Stimulated activated naive CD8-positive, alpha-beta T cell treated with anti-CD3 and anti-CD28 coated beads, Interleukin-15, Interleukin-2, amounts not matched to agents 100 U/mL and 50 U/mL, for 24 hours (primary cell): Measurements from ENCODE around the gene MANEAL.
"Not testable (repeated sequence)": the region's sequence is repeated elsewhere in the genome, so short reads cannot be mapped to it uniquely, and the experiment has no call there.

ENCODE experiments used
- ATAC-seq: fragments of 150-1000 bp; cut with Tn5 transposase; one replicate; pipeline ENCODE4 v1.10.0; 2021
- DNase-seq: peaks from one replicate; pipeline ENCODE4 v3.0.0; 2021

The MANEAL gene

GRCh38 chr1:37793773-37794371 lies at the start of gene MANEAL:
MANEAL (plus strand) TSS chr1:37793847; CDS start chr1:37794183, 336 bp downstream.
- DNase-seq, result peak; percentile 45
- peak; percentile 73 for ATAC-seq

- DNase-seq, result no peak
- ATAC-seq, result no peak
Measured at GRCh38 chr1:37746806-37747205, 46.8 kb upstream of the MANEAL start.

- no peak for ATAC-seq
- DNase-seq, result no peak
Measured at GRCh38 chr1:37748565-37748964, 45.1 kb upstream of the MANEAL start.

GRCh38 chr1:37752213-37752582 lies 41.4 kb upstream of the MANEAL start:
- DNase-seq (no peak), ATAC-seq (no peak)

- peak; percentile 38 for DNase-seq
- peak; percentile 30 for ATAC-seq
Measured at GRCh38 chr1:37752583-37753471, 40.8 kb upstream of the MANEAL start.

GRCh38 chr1:37753473-37754321 lies 40.0 kb upstream of the MANEAL start:
- DNase-seq (no peak), ATAC-seq (no peak)

GRCh38 chr1:37755290-37755689 lies 38.4 kb upstream of the MANEAL start:
- ATAC-seq, result peak; percentile 80
- DNase-seq, result peak; percentile 35

GRCh38 chr1:37755951-37756560 lies 37.6 kb upstream of the MANEAL start:
- ATAC-seq, result no peak
- DNase-seq, result no peak

GRCh38 chr1:37759451-37759850 lies 34.2 kb upstream of the MANEAL start:
- no peak for ATAC-seq

GRCh38 chr1:37761416-37762095 lies 32.1 kb upstream of the MANEAL start:
- no peak for ATAC-seq
- no peak for DNase-seq

More at GRCh38 chr1:37759451-37759850, 34.2 kb upstream of the MANEAL start:
- no peak for DNase-seq

- ATAC-seq, result no peak
- DNase-seq, result no peak
Measured at GRCh38 chr1:37762516-37762915, 31.1 kb upstream of the MANEAL start.

GRCh38 chr1:37763791-37764413 lies 29.7 kb upstream of the MANEAL start:
- ATAC-seq (no peak), DNase-seq (no peak)

- DNase-seq (peak; percentile 69), ATAC-seq (no peak)
Measured at GRCh38 chr1:37764414-37764825, 29.2 kb upstream of the MANEAL start.

GRCh38 chr1:37764888-37765441 lies 28.7 kb upstream of the MANEAL start, which contains the start of gene EPHA10:
EPHA10 (minus strand) TSS chr1:37765120; CDS start chr1:37765066, 54 bp downstream.
- ATAC-seq (no peak), DNase-seq (no peak)

GRCh38 chr1:37765916-37766664 lies 27.6 kb upstream of the MANEAL start:
- DNase-seq, result peak; percentile 48

GRCh38 chr1:37767488-37767887 lies 26.2 kb upstream of the MANEAL start:
- ATAC-seq (no peak), DNase-seq (no peak)

More at GRCh38 chr1:37765916-37766664, 27.6 kb upstream of the MANEAL start:
- peak; percentile 83 for ATAC-seq

GRCh38 chr1:37771440-37771839 lies 22.2 kb upstream of the MANEAL start:
- DNase-seq, ATAC-seq: not testable (repeated sequence)

- ATAC-seq (peak; percentile 75), DNase-seq (peak; percentile 45)
Measured at GRCh38 chr1:37776946-37777516, 16.6 kb upstream of the MANEAL start.

- ATAC-seq (no peak), DNase-seq (no peak)
Measured at GRCh38 chr1:37778654-37779053, 15.0 kb upstream of the MANEAL start.
